Keratinocyte (primary cell): ENCODE results near the gene POLK. TPM values are rescaled to one million over a fixed set of nuclear protein-coding genes. Genes with fewer than 3 reads are reported as not detected.

Experiments used
- DNase-seq: peaks from one replicate; pipeline ENCODE4 v3.0.0-alpha.2; 2011; ENCODE audit warnings: low read depth, missing footprints, low spot score
- FAIRE-seq: peaks from 2 replicates; lab custom pipeline; 2011; peaks lifted over from hg19 to GRCh38; lab: Jason Lieb, UNC
- H2AFZ ChIP-seq: 2 replicates; pipeline ENCODE4 v1.6.0; 2012; ENCODE audit warnings: low read length, control low read depth, inconsistent platforms; ENCODE audit not compliant: control insufficient read depth
- H3K27ac ChIP-seq: 2 replicates; pipeline ENCODE4 v1.5.1; 2011; ENCODE audit warnings: low read length; ENCODE audit not compliant: control insufficient read depth, insufficient read depth
- H3K27me3 ChIP-seq: 3 replicates; pipeline ENCODE4 v1.6.0; 2011; ENCODE audit warnings: low read length; ENCODE audit not compliant: control insufficient read depth, insufficient read depth; ENCODE audit errors: extremely low read depth
- H3K36me3 ChIP-seq, 2 experiments: 2 replicates in 1 of 2; 3 replicates in 1 of 2; pipeline ENCODE4 v1.5.1; 2011; ENCODE audit warnings: low read length in 2 of 2, mild to moderate bottlenecking in 1 of 2; ENCODE audit not compliant: control insufficient read depth in 2 of 2, insufficient read depth in 2 of 2; ENCODE audit errors: extremely low read depth in 1 of 2
- H3K4me1 ChIP-seq: 3 replicates; pipeline ENCODE4 v1.5.1; 2011; ENCODE audit warnings: low read length; ENCODE audit not compliant: control insufficient read depth, insufficient read depth; ENCODE audit errors: extremely low read depth
- H3K4me2 ChIP-seq: 3 replicates; pipeline ENCODE4 v1.6.0; 2011; ENCODE audit warnings: low read depth, low read length; ENCODE audit not compliant: control insufficient read depth, insufficient read depth; ENCODE audit errors: extremely low read depth
- H3K4me3 ChIP-seq, 3 experiments: fragments of 200-600 bp in 1 of 3; sonication (generic) in 1 of 3; 2 replicates in 2 of 3; 3 replicates in 1 of 3; pipeline ENCODE4 v1.5.1; 2011 to 2016; ENCODE audit warnings: low read length in 3 of 3, mild to moderate bottlenecking in 3 of 3, control low read depth in 2 of 3, inconsistent platforms in 1 of 3, low read depth in 1 of 3, mixed read lengths in 1 of 3, mixed run types in 1 of 3, moderate library complexity in 1 of 3; ENCODE audit not compliant: control insufficient read depth in 2 of 3, insufficient read depth in 2 of 3; ENCODE audit errors: extremely low read depth in 1 of 3
- H3K79me2 ChIP-seq: 2 replicates; pipeline ENCODE4 v1.6.0; 2012; ENCODE audit warnings: low read length; ENCODE audit not compliant: control insufficient read depth, insufficient read depth
- H3K9ac ChIP-seq: 3 replicates; pipeline ENCODE4 v1.6.0; 2011; ENCODE audit warnings: low read length; ENCODE audit not compliant: control insufficient read depth, insufficient read depth; ENCODE audit errors: extremely low read depth
- H3K9me1 ChIP-seq: 3 replicates; pipeline ENCODE4 v1.6.0; 2011; ENCODE audit warnings: low read length; ENCODE audit not compliant: control insufficient read depth, insufficient read depth; ENCODE audit errors: extremely low read depth
- H3K9me3 ChIP-seq: 2 replicates; pipeline ENCODE4 v1.5.1; 2012; ENCODE audit warnings: low read depth, low read length; ENCODE audit not compliant: control insufficient read depth
- H4K20me1 ChIP-seq: 3 replicates; pipeline ENCODE4 v1.6.0; 2011; ENCODE audit warnings: low read length; ENCODE audit not compliant: control insufficient read depth, insufficient read depth; ENCODE audit errors: extremely low read depth
- EZH2 ChIP-seq: IDR thresholded peaks from one replicate; pipeline ENCODE4 v1.6.1; 2012; ENCODE audit warnings: inconsistent platforms, mild to moderate bottlenecking, low read length, moderate library complexity
- dilution Hi-C: fragments of 300-500 bp; cut with MboI; formaldehyde crosslinking; loops from one replicate; pipeline ENCODE4 v1.7.0; 2020; ENCODE audit warnings: low sequenced_read_pairs; ENCODE audit not compliant: extremely low pct_ligation_motif_present
- polyA plus RNA-seq, 5 experiments: library from polyadenylated mRNA; depleted of rRNA in 3 of 5; stranded (reverse) in 3 of 5; stranded (forward) in 1 of 5; unstranded in 1 of 5; fragments of >200 nt; gene quantifications; 1 replicate in 1 of 5; 2 replicates in 3 of 5; 3 replicates in 1 of 5; pipeline versions ENCODE4 v1.2.1 to v1.2.3, GENCODE V29; 2011 to 2012; ENCODE audit warnings: missing spikeins in 2 of 5, low read depth in 1 of 5, low replicate concordance in 1 of 5
- TF ChIP-seq, protein P1 (sequence below), 3 experiments: IDR thresholded peaks in 1 of 3; conservative IDR thresholded peaks in 1 of 3; optimal IDR thresholded peaks in 1 of 3; 2 replicates in 2 of 3; 3 replicates in 1 of 3; pipeline versions ENCODE3 to v1.5.1; 2011; ENCODE audit warnings: low read length in 3 of 3, mild to moderate bottlenecking in 3 of 3, moderate library complexity in 2 of 3, control low read depth in 1 of 3, inconsistent platforms in 1 of 3; ENCODE audit not compliant: insufficient read depth in 2 of 3; ENCODE audit errors: extremely low read depth in 1 of 3

The POLK gene
- polyA plus RNA-seq, 1 donor (not counting 4 experiments of a cell fraction or from before 2014, with no cell fraction given): 25.8 TPM

DNA sequence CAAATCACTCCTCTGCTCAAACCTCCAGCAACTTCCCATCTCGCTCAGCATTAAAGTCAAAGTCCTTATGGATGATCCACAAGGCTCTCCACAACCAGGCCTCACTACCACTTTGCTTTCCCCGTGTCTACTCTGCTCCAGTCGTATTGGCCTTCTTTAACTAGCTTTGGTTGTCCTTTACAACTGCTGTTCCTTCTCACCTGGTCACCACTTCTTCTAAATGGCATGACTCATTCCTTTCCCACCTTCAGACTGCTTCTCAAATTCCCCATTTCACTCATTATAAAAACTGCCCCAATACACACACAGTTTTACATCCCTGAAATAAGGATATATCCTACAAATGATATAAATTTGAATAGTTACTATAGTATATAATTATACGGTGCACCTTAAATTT is 30.7 kb upstream of the POLK start:
- H3K79me2 ChIP-seq: peaks cover 39% of the 10 kb centered on the region
- FAIRE-seq (no peak), DNase-seq (no peak)
- H3K36me3 ChIP-seq: no peaks in the 10 kb centered on the region
- dilution Hi-C loops: no loop called here
- peaks cover 5% of the 10 kb centered on the region for H4K20me1 ChIP-seq
- TF ChIP-seq EZH2: no peak
- TF ChIP-seq, protein P1, sequence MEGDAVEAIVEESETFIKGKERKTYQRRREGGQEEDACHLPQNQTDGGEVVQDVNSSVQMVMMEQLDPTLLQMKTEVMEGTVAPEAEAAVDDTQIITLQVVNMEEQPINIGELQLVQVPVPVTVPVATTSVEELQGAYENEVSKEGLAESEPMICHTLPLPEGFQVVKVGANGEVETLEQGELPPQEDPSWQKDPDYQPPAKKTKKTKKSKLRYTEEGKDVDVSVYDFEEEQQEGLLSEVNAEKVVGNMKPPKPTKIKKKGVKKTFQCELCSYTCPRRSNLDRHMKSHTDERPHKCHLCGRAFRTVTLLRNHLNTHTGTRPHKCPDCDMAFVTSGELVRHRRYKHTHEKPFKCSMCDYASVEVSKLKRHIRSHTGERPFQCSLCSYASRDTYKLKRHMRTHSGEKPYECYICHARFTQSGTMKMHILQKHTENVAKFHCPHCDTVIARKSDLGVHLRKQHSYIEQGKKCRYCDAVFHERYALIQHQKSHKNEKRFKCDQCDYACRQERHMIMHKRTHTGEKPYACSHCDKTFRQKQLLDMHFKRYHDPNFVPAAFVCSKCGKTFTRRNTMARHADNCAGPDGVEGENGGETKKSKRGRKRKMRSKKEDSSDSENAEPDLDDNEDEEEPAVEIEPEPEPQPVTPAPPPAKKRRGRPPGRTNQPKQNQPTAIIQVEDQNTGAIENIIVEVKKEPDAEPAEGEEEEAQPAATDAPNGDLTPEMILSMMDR (optimal IDR thresholded peaks at IDR 0.05 in 1 of 3, IDR thresholded peaks at IDR 0.05 in 1 of 3, conservative IDR thresholded peaks at IDR 0.05 in 1 of 3; ENCODE audit: extremely low read depth in 1 of 3, insufficient read depth in 2 of 3, low read length in 3 of 3): no peak
- no peak overlapping the region for H3K9ac ChIP-seq
- H3K4me3 ChIP-seq: no peak overlapping the region
- no peaks in the 10 kb centered on the region for H3K9me1 ChIP-seq
- H2AFZ ChIP-seq: no peak overlapping the region
- no peak overlapping the region for H3K27ac ChIP-seq
- H3K4me2 ChIP-seq: no peak overlapping the region
- no peaks in the 10 kb centered on the region for H3K27me3 ChIP-seq
- no peaks in the 10 kb centered on the region for H3K4me1 ChIP-seq
- H3K9me3 ChIP-seq: no peaks in the 10 kb centered on the region

DNA sequence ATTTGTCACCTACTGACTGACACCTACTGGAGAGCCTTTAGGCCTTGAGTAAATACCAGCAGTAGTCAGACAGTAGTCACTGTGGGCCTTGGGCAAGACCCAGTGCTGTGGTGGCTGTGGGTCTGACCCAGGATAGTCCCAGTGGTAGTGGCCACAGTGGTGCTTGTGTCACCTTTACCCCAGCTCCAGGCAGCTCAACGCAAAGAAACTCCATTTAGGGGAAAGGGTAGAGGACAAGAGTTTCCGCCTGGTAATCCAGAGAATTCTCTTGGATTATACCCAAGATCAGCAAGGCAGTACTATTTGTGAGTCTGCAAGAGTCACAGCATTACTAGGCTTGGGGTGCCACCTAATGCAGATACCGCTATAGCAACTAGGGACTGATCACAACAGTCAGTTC is 29.2 kb upstream of the POLK start:
- no peaks in the 10 kb centered on the region for H3K9me1 ChIP-seq
- H3K4me2 ChIP-seq: no peak overlapping the region
- H4K20me1 ChIP-seq: peaks cover 5% of the 10 kb centered on the region
- dilution Hi-C loops: no loop called here
- FAIRE-seq (no peak), DNase-seq (no peak)
- H3K36me3 ChIP-seq: no peaks in the 10 kb centered on the region
- no peak overlapping the region for H2AFZ ChIP-seq
- H3K4me1 ChIP-seq: no peaks in the 10 kb centered on the region
- H3K9ac ChIP-seq: no peak overlapping the region
- H3K27me3 ChIP-seq: no peaks in the 10 kb centered on the region
- H3K9me3 ChIP-seq: no peaks in the 10 kb centered on the region
- H3K27ac ChIP-seq: no peak overlapping the region
- H3K79me2 ChIP-seq: peaks cover 51% of the 10 kb centered on the region
- TF ChIP-seq, protein P1 (optimal IDR thresholded peaks at IDR 0.05 in 1 of 3, IDR thresholded peaks at IDR 0.05 in 1 of 3, conservative IDR thresholded peaks at IDR 0.05 in 1 of 3; ENCODE audit: extremely low read depth in 1 of 3, insufficient read depth in 2 of 3, low read length in 3 of 3): no peak
- no peak for TF ChIP-seq EZH2
- H3K4me3 ChIP-seq: no peak overlapping the region
